Posterior cingulate gyrus (tissue), 11 donors: ENCODE data around the gene CAPRIN1.

ENCODE experiments used
- DNase-seq, 10 donors: peaks; one replicate each; pipeline versions ENCODE4 v3.0.0 to v3.0.0-alpha.2; 2020 to 2021; ENCODE audit warnings: mixed read lengths in 3 of 10
- intact Hi-C: fragments of 100-400 bp; cut with DNase I; formaldehyde crosslinking; loops from one replicate; pipeline ENCODE4 v1.15.1; 2023

CAPRIN1 gene

DNA sequence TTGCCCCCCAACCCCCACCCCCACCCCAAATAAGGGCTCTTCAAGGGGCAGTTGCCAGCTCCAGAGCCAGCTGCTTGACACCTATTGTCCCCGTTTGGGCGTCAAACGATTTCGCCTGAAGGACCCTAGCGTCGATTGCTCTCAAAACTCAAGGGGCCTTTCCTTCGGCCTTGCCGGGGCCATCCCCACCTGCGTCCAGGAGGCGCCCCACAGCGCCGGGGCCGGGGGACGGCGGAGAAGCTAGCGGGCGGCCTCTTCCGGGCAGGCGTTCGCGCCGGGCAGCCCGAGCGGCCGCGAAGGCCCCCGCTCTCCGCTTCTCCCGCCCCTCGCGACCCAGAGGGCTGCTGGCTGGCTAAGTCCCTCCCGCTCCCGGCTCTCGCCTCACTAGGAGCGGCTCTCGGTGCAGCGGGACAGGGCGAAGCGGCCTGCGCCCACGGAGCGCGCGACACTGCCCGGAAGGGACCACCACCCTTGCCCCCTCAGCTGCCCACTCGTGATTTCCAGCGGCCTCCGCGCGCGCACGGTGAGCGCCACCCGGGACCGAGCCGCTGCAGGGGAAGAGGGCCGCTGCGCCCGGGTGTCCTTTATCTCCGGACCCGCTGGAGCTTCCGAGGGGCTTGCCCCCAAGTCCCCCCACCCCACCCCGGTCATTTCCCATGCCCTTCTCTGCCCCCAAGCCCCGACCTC, at the start of gene CAPRIN1:
Gene CAPRIN1, plus strand, starts transcription at position 383 of the 687 bp plus-strand sequence. CDS start 690 bp downstream, outside the sequence.
- DNase-seq, result peak; percentile 74 to 98 (median 86)
- intact Hi-C loops, result loop anchor here (1.0 to 5.0 kb wide), 3 partner anchors 54 to 306 kb away; partner anchors contain the start of genes ABTB2 and NAT10

GRCh38 chr11:34002420-34002819, 49.1 kb upstream of the CAPRIN1 start:
- DNase-seq, result no peak
- intact Hi-C loops, result no loop called here

- no peak for DNase-seq
- intact Hi-C loops, result no loop called here
Observed at GRCh38 chr11:34004236-34004635, 47.3 kb upstream of the CAPRIN1 start.

GRCh38 chr11:34006876-34007275, 44.7 kb upstream of the CAPRIN1 start:
- no peak for DNase-seq

GRCh38 chr11:34012734-34013133, 38.8 kb upstream of the CAPRIN1 start:
- intact Hi-C loops, result no loop called here
- no peak for DNase-seq

More at GRCh38 chr11:34006876-34007275, 44.7 kb upstream of the CAPRIN1 start:
- intact Hi-C loops, result no loop called here

DNA sequence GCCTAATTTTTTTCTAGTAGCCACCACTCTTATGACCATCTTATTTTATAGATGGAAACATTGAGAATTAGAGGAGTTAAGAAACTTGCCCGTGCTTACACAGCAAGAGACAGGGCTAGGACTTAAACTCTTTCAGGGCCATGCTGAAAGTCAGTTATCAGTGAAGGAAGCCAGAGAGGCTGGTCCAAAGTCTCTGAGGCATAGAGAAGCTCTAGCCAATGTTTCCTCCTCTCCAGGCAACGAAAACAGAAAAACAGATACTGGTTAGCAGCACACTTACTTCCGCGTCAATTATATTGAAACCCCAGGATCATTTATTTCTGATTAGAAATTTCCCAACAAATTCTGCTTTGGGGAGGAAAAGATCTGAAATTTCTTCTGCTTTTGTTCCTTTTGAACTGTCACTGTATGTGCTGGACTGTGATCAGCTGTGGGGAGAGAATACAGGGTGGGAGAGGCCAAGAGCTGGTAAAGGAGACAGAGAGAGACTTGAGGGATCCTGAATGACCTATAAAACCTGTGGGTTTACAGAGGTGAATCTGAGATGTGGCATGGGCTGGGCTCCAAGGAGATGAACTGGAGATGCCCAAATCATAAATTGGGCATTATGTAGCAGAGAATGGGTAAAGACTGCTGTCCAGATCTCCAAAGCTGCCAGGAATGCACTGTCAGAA, 37.5 kb upstream of the CAPRIN1 start:
- no peak for DNase-seq
- intact Hi-C loops, result no loop called here

DNA sequence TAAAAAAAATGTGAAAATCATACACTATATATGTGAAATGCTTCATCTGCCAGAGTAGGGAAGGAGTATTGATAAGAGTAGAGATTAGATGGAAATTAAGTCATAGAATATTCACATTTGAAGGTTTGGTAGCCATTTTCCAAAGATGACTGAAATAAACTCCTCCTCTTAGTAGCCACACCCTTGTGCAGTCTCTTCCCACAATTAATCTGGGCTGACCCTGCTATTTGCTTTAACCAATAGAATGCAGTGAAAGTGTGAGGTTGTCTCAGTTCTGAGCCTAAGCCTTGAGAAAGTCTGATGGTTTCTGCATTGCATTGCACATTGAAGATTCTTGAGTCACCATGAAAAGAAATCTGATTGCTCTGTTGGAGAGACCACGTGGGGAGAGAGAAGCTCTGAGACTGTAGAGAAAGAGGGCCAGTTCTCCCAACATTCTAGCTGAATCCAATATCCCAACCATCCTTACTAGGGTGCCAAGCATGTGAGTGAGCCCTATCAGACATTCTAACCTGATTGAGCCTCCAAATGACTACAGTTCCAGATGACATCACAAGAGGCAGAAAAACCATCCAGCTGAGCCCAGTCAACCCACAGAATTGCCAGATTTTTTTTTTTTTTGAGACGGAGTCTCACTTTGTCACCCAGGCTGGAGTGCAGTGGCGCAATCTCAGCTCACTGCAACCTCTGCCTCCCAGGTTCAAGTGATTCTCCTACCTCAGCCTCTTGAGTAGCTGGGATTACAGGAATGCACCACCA, 29.4 kb upstream of the CAPRIN1 start:
- intact Hi-C loops, result no loop called here

GRCh38 chr11:34026432-34026831, 25.1 kb upstream of the CAPRIN1 start:
- DNase-seq, result no peak
- intact Hi-C loops, result no loop called here

More for the DNA sequence above, 29.4 kb upstream of the CAPRIN1 start:
- no peak for DNase-seq

- DNase-seq, result no peak
- intact Hi-C loops, result no loop called here
Observed at GRCh38 chr11:34027516-34028408, 23.8 kb upstream of the CAPRIN1 start.

DNA sequence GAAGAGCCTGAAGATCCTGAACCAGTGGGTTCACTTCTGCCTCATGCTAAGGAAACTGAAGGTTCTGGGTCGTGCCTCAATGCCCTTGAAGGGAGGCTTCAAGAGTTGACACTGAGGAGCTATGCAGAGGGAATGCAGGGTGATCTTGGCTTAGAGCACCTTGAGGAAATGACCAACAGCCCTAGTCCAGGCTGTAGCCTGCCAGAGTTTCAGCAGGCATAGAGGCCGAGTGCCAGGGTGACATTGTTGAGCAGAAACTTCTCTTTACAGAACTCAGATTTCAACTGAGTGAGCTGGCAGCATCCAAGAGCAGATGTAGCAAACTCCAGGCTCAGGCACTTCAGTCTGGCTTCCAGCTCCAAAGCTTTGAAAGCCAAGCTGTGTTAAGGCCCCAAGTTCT, 23.1 kb upstream of the CAPRIN1 start:
- intact Hi-C loops, result no loop called here
- peak in 5 of 10 donors; percentile 15 to 38 (median 27) for DNase-seq

DNA sequence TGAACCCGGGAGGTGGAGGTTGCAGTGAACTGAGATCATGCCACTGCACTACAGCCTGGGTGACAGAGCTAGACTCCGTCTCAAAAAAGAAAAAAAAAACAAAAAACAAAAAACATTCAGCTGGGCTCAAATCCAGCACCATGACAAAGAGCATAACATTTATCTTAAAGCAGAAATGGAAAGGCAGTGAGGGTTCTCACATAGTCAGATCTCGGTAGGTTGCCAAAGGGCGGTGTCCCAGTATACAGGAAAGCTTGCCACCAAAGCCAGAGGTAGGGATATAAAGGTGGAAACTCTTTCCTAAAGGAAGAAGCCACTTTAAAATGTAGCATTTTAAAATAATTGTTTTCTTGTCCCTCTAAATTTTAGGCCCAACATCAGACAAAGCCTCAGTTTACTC, 22.4 kb upstream of the CAPRIN1 start:
- DNase-seq, result no peak
- intact Hi-C loops, result no loop called here

- DNase-seq, result no peak
- intact Hi-C loops, result no loop called here
Observed at GRCh38 chr11:34030382-34030781, 21.1 kb upstream of the CAPRIN1 start.

DNA sequence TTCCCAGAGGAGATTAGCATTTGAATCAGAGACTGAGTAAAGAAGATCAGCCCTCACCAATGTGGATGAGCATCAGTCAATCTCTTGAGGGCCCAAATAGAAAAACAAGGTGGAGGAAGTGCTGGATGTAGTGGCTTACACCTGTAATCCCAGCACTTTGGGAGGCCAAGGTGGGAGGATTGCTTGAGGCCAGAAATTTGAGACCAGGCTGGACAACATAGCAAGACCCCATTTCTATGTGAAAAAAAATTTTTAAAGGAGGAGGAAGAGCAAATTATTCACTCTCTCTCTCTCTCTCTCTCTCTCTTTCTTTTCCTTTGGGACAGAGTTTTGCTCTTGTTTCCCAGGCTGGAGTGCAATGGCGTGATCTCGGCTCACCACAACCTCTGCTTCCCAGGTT, 18.1 kb upstream of the CAPRIN1 start:
- intact Hi-C loops, result no loop called here
- DNase-seq, result no peak

DNA sequence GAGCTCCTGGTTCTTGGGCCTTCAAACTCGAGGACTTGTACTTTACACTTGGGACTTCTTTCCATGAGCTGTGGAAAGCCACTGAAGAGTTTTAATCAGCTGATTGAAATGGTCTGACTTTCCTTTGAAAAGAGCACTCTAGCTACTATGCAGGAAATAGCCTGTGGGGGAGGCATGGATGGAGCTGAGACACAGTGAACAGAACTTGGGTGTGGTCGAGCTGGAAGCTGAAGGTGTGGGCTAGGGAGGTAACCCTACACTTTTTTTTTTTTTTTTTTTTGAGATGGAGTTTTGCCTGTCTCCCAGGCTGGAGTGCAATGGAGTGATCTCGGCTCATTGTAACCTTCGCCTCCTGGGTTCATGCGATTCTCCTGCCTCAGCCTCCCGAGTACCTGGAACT, 17.5 kb upstream of the CAPRIN1 start:
- no peak for DNase-seq
- intact Hi-C loops, result no loop called here

DNA sequence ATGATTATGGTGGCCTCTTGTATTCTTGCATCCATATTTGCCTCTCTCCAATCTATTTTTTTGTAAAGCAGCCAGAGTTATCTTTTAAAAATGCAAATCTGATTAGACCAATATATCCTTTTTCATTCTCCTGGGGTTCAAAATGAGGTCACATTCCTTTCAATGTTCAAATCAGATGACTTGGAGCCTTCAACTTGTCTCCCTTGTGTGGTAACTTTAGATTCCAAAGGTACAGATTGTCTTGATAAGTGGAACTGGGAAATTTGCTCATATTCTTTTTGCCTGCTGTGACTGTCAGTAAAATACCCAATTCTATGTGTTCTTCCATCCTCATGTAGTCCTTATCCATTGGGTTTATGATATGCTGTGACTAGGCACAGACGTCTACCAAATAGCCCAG, 15.1 kb upstream of the CAPRIN1 start:
- intact Hi-C loops, result no loop called here
- no peak for DNase-seq

DNA sequence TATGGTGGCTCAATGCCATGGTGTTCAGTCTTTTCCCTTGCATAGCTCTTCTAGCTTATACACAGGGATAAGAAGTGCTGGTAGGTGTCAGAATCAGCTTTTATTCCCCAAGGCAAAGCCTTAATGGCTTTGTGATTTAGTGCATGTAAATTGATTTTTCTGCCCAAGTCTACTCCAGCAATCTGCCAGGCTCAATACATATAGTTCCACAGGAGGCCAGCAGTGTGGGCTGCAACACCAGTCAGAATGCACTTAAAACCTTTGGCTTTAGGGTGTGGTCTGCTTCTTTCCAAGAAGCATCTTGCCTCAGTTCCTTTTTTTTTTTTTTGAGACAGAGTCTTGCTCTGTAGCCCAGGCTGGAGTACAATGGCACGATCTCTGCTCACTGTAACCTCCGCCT, 14.5 kb upstream of the CAPRIN1 start:
- no peak for DNase-seq
- intact Hi-C loops, result no loop called here

DNA sequence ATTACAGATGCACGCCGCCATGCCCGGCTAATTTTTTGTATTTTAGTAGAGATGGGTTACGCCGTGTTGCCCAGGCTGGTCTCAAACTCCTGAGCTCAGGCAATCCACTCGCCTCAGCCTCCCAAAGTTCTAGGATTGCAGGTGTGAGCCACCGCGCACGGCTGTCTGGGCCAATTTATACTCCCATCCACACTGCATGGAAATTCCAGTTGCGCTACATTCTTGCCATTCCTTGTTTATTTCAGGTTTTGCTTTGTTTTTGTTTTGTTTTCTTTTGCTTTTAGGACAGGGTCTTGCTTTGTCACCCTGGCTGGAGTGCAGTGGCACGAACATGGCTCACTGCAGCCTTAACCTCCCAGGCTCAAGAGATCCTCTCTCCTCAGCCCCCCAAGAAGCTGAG, 11.0 kb upstream of the CAPRIN1 start:
- intact Hi-C loops, result no loop called here

DNA sequence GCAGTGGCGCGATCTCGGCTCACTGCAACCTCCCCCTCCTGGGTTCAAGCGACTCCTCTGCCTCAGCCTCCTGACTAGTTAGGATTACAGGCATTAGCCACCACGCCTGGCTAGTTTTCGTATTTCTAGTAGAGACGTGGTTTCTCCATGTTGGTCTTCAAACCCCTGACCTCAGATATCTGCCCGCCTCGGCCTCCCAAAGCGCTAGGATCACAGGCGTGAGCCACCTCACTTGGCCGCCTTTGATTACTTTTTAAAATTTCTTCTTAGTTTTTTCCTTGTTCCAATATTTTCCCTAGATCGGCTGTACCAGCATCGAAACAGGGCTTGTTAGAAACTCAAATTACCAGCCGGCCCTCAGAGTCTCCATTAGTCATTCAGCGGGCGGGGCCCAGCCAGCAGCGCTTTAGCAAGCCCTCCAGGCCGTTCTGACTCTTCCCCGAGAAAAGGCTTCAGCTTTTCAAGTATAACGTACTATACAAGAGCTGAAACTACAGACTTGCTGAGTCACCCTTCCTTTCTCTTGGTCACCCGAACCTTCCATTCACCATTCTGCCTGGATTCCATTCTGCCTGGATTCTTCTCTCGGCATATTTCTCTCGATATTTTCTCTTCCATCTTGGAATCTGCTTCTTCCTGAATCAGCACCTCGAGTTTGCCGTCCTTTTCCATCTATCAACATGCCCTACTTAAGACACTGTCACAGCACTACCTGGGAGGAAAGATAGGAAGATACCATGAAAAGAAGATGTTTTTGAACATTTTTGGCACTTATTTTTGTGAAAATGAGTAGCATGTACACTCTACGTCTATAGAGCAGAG, 6.7 kb upstream of the CAPRIN1 start:
- no peak for DNase-seq
- intact Hi-C loops, result no loop called here

More for the DNA sequence above, 11.0 kb upstream of the CAPRIN1 start:
- no peak for DNase-seq

GRCh38 chr11:34049028-34049427, 2.5 kb upstream of the CAPRIN1 start:
- no peak for DNase-seq
- intact Hi-C loops, result no loop called here
